Measurements from ENCODE around the gene MACO1. TPM values are rescaled to one million over a fixed set of nuclear protein-coding genes. Genes with fewer than 3 reads are reported as not detected.

The MACO1 gene
- total and polyA plus RNA-seq, 2 of the 8 experiments (the other 6 are each of a cell fraction or from before 2014, with no cell fraction given), result 3.5 to 15.1 TPM

DNA sequence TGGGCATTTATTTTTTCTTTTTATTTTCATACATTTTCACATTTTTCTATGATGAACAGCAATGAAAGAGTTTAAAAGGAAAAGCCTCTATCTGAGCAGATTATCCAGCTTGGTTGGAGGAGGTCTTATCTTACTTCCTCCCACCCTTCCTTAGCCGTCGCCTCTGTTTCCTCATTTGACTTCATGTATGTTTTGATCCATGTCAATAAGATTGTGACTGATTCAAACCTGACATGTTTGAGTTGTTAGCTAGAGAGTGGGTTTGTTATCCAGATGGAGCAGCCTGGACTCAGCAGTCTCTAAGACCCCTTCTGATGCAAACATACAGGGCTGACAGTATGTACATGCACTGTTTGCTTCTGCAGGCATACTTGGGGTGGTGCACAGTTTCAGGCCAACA, 31.2 kb downstream of the MACO1 start:
- H3K27ac ChIP-seq (ENCODE audit: low read depth, low read length), result no peak overlapping the region
- H2AFZ ChIP-seq (ENCODE audit: low read length), result no peak overlapping the region
- H3K9ac ChIP-seq (replicated peaks in 1 of 4; ENCODE audit: extremely low read depth in 1 of 4, low read depth in 3 of 4, low read length in 3 of 4), result no peak overlapping the region
- no peak overlapping the region for H2BK12ac ChIP-seq (ENCODE audit: low read depth, low read length)
- FAIRE-seq, result no peak
- H3K9me3 ChIP-seq (ENCODE audit: insufficient read depth in 2 of 2, low read depth in 1 of 2, low read length in 1 of 2), result no peaks in the 10 kb centered on the region
- H3K4me2 ChIP-seq (ENCODE audit: insufficient read depth in 1 of 2, low read depth in 2 of 2, low read length in 2 of 2), result no peak overlapping the region
- no peak overlapping the region for H2BK5ac ChIP-seq (ENCODE audit: low read depth, low read length)
- no peak overlapping the region for H3K4ac ChIP-seq (replicated peaks; ENCODE audit: insufficient read length, low read depth, low read length)
- TF ChIP-seq CBX8 (IDR thresholded peaks at IDR 0.05; ENCODE audit: borderline replicate concordance, low read depth, low read length) (no peak), POLR2A (IDR thresholded peaks at IDR 0.05; ENCODE audit: control extremely low read depth in 1 of 2, low read depth in 2 of 2, low read length in 2 of 2) (no peak), SP2 (IDR thresholded peaks at IDR 0.05; ENCODE audit: low read length) (no peak), CHD2 (IDR thresholded peaks at IDR 0.05; ENCODE audit: low read length) (no peak), TAF1 (IDR thresholded peaks at IDR 0.05; ENCODE audit: low read depth, low read length) (no peak), SAP30 (IDR thresholded peaks at IDR 0.05; ENCODE audit: insufficient read depth, insufficient replicate concordance, low read length) (no peak), EZH2 (IDR thresholded peaks at IDR 0.05; ENCODE audit: low read depth, low read length, severe bottlenecking) (no peak), CEBPB (IDR thresholded peaks at IDR 0.05; ENCODE audit: low read depth, low read length) (no peak)
- H3K23ac ChIP-seq (ENCODE audit: insufficient read length), result no peak overlapping the region
- H4K8ac ChIP-seq (ENCODE audit: extremely low read depth, insufficient read depth, low read length), result no peak overlapping the region
- ChIA-PET CTCF (ENCODE audit: partially characterized antibody) (no interaction called here), POLR2A (ENCODE audit: partially characterized antibody) (no interaction called here)
- H2BK120ac ChIP-seq (replicated peaks; ENCODE audit: low read depth, low read length), result no peak overlapping the region
- H4K20me1 ChIP-seq (replicated peaks in 1 of 2; ENCODE audit: control insufficient read depth in 1 of 2, insufficient read depth in 2 of 2, low read length in 2 of 2), result peaks cover 0 to 5% of the 10 kb centered on the region in 2 experiments
- H3K18ac ChIP-seq (ENCODE audit: extremely low read depth, low read length), result no peak overlapping the region
- no peak overlapping the region for H3K56ac ChIP-seq (replicated peaks; ENCODE audit: insufficient read length, low read depth, low read length)
- no peaks in the 10 kb centered on the region for H3K79me2 ChIP-seq (ENCODE audit: control insufficient read depth in 1 of 2, insufficient read depth in 2 of 2, low read length in 2 of 2)
- no peak overlapping the region for H2BK15ac ChIP-seq (ENCODE audit: low read length)
- H3K27me3 ChIP-seq (replicated peaks in 1 of 4; ENCODE audit: control insufficient read depth in 3 of 4, extremely low read depth in 1 of 4, insufficient read depth in 3 of 4, low read length in 3 of 4), result no peaks in the 10 kb centered on the region
- DNase-seq (ENCODE audit: low read depth in 1 of 2, low spot score in 2 of 2), result no peak
- H2BK20ac ChIP-seq (ENCODE audit: low read length), result no peak overlapping the region
- no peaks in the 10 kb centered on the region for H3K79me1 ChIP-seq (ENCODE audit: low read depth, low read length)
- no peak overlapping the region for H4K5ac ChIP-seq (ENCODE audit: insufficient read length, low read depth, low read length)
- H4K91ac ChIP-seq (replicated peaks; ENCODE audit: insufficient read length, low read length), result no peak overlapping the region
- 86% methylated on average over 2 of the region's 2 CpGs; no CpG with 5 or more reads in 1 of the 2 experiments for WGBS, 2 experiments (ENCODE audit: extremely low coverage in 1 of 2, insufficient coverage in 1 of 2, insufficient read length in 1 of 2, insufficient replicate concordance in 2 of 2, low coverage in 1 of 2, low lambda C conversion rate in 2 of 2, missing lambda C conversion rate in 1 of 2)
- no peaks in the 10 kb centered on the region for H3K23me2 ChIP-seq (ENCODE audit: low read depth, low read length)
- no peak overlapping the region for H3K4me3 ChIP-seq (ENCODE audit: extremely low read depth in 1 of 4, insufficient read depth in 2 of 4, low read depth in 3 of 4, low read length in 4 of 4)
- H2AK5ac ChIP-seq (ENCODE audit: low read depth, low read length), result no peak overlapping the region
- H3K4me1 ChIP-seq (replicated peaks in 1 of 4; ENCODE audit: control insufficient read depth in 3 of 4, insufficient read depth in 4 of 4, low read length in 3 of 4), result no peaks in the 10 kb centered on the region
- no peak overlapping the region for H3K14ac ChIP-seq (ENCODE audit: insufficient read length)
- H3K36me3 ChIP-seq (ENCODE audit: control insufficient read depth in 2 of 4, insufficient read depth in 4 of 4, low read length in 3 of 4), result peaks cover 0 to 11% (median 5%) of the 10 kb centered on the region in 4 experiments; a peak in 4 of 8 replicates
